ENCODE results near the gene DUSP12. TPM values are rescaled to one million over a fixed set of nuclear protein-coding genes. Genes with fewer than 3 reads are reported as not detected.

Gene DUSP12
- total and polyA plus RNA-seq, 9 of the 15 experiments (the other 6 are each of a cell fraction or from before 2014, with no cell fraction given): 10.4 to 81.4 (median 43.6) TPM

DNA sequence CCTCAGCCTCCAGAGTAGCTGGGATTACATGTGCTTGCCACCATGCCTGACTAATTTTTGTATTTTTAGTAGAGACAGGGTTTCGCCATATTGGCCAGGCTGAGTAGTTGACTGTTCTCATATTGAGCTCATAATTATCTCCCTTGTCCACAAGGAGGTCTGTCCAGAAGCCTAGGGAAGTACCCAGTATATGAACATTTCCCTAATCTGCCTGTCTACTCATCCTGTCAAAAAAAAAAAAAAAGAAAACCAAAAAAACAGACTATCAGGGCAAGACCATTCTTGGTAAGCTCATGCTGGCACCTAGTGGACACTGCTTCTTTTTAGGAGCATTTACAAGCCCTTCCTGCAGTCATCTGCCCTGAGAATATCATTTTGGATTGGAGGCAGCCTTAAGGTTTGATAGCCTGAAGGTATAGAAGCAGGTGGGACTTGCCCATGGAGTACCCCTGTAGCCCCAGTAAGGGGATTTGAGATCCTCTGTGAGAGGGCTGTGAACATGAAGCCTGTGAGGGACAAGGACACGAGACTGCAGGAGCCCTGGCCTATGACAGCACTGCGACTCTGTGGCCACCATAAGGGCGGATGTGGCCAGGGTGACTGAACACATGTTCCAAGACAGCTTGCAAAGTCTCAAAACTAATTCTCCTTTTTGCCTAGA is 10.8 kb upstream of the DUSP12 start (continued):
- TF ChIP-seq, protein P1, sequence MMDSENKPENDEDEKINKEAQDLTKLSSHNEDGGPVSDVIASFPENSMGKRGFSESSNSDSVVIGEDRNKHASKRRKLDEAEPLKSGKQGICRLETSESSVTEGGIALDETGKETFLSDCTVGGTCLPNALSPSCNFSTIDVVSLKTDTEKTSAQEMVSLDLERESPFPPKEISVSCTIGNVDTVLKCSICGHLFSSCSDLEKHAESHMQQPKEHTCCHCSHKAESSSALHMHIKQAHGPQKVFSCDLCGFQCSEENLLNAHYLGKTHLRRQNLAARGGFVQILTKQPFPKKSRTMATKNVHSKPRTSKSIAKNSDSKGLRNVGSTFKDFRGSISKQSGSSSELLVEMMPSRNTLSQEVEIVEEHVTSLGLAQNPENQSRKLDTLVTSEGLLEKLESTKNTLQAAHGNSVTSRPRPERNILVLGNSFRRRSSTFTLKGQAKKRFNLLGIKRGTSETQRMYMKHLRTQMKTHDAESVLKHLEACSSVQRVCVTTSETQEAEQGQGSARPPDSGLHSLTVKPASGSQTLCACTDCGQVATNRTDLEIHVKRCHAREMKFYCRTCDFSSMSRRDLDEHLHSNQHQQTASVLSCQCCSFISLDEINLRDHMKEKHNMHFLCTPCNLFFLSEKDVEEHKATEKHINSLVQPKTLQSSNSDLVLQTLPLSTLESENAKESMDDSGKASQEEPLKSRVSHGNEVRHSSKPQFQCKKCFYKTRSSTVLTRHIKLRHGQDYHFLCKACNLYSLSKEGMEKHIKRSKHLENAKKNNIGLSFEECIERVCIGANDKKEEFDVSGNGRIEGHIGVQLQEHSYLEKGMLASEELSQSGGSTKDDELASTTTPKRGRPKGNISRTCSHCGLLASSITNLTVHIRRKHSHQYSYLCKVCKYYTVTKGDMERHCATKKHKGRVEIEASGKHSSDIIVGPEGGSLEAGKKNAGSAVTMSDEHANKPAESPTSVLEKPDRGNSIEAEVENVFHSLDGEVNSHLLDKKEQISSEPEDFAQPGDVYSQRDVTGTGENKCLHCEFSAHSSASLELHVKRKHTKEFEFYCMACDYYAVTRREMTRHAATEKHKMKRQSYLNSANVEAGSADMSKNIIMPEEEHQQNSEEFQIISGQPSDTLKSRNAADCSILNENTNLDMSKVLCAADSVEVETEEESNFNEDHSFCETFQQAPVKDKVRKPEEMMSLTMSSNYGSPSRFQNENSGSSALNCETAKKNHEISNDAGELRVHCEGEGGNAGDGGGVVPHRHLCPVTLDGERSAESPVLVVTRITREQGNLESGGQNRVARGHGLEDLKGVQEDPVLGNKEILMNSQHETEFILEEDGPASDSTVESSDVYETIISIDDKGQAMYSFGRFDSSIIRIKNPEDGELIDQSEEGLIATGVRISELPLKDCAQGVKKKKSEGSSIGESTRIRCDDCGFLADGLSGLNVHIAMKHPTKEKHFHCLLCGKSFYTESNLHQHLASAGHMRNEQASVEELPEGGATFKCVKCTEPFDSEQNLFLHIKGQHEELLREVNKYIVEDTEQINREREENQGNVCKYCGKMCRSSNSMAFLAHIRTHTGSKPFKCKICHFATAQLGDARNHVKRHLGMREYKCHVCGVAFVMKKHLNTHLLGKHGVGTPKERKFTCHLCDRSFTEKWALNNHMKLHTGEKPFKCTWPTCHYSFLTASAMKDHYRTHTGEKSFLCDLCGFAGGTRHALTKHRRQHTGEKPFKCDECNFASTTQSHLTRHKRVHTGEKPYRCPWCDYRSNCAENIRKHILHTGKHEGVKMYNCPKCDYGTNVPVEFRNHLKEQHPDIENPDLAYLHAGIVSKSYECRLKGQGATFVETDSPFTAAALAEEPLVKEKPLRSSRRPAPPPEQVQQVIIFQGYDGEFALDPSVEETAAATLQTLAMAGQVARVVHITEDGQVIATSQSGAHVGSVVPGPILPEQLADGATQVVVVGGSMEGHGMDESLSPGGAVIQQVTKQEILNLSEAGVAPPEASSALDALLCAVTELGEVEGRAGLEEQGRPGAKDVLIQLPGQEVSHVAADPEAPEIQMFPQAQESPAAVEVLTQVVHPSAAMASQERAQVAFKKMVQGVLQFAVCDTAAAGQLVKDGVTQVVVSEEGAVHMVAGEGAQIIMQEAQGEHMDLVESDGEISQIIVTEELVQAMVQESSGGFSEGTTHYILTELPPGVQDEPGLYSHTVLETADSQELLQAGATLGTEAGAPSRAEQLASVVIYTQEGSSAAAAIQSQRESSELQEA (IDR thresholded peaks at IDR 0.05; ENCODE audit: low read depth): no peak
- TF ChIP-seq, protein P2, sequence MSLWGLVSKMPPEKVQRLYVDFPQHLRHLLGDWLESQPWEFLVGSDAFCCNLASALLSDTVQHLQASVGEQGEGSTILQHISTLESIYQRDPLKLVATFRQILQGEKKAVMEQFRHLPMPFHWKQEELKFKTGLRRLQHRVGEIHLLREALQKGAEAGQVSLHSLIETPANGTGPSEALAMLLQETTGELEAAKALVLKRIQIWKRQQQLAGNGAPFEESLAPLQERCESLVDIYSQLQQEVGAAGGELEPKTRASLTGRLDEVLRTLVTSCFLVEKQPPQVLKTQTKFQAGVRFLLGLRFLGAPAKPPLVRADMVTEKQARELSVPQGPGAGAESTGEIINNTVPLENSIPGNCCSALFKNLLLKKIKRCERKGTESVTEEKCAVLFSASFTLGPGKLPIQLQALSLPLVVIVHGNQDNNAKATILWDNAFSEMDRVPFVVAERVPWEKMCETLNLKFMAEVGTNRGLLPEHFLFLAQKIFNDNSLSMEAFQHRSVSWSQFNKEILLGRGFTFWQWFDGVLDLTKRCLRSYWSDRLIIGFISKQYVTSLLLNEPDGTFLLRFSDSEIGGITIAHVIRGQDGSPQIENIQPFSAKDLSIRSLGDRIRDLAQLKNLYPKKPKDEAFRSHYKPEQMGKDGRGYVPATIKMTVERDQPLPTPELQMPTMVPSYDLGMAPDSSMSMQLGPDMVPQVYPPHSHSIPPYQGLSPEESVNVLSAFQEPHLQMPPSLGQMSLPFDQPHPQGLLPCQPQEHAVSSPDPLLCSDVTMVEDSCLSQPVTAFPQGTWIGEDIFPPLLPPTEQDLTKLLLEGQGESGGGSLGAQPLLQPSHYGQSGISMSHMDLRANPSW (CRISPR knock-in tag; IDR thresholded peaks at IDR 0.05): no peak
- TF ChIP-seq, protein P3, sequence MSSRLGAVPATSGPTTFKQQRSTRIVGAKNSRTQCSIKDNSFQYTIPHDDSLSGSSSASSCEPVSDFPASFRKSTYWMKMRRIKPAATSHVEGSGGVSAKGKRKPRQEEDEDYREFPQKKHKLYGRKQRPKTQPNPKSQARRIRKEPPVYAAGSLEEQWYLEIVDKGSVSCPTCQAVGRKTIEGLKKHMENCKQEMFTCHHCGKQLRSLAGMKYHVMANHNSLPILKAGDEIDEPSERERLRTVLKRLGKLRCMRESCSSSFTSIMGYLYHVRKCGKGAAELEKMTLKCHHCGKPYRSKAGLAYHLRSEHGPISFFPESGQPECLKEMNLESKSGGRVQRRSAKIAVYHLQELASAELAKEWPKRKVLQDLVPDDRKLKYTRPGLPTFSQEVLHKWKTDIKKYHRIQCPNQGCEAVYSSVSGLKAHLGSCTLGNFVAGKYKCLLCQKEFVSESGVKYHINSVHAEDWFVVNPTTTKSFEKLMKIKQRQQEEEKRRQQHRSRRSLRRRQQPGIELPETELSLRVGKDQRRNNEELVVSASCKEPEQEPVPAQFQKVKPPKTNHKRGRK (tag; IDR thresholded peaks at IDR 0.05): 0 out of 2 replicates have a peak, but pooled peaks have one; percentile 27
- TF ChIP-seq TEAD2 (tag; IDR thresholded peaks at IDR 0.05): no peak
- TF ChIP-seq TBP (optimal IDR thresholded peaks at IDR 0.05; ENCODE audit: low read depth, low read length): peak; percentile 39
- no peak for TF ChIP-seq ZNF143 (CRISPR knock-in tag; IDR thresholded peaks at IDR 0.05)
- no peak for TF ChIP-seq NR1H2 (CRISPR knock-in tag; IDR thresholded peaks at IDR 0.05)
- peak; percentile 55; the same call in 1 of the 2 replicates for TF ChIP-seq SMAD4 (CRISPR knock-in tag; conservative IDR thresholded peaks at IDR 0.05)
- peak; percentile 67 for TF ChIP-seq ARID1B (IDR thresholded peaks at IDR 0.05)
- TF ChIP-seq, protein P4, sequence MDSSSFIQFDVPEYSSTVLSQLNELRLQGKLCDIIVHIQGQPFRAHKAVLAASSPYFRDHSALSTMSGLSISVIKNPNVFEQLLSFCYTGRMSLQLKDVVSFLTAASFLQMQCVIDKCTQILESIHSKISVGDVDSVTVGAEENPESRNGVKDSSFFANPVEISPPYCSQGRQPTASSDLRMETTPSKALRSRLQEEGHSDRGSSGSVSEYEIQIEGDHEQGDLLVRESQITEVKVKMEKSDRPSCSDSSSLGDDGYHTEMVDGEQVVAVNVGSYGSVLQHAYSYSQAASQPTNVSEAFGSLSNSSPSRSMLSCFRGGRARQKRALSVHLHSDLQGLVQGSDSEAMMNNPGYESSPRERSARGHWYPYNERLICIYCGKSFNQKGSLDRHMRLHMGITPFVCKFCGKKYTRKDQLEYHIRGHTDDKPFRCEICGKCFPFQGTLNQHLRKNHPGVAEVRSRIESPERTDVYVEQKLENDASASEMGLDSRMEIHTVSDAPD (CRISPR knock-in tag; IDR thresholded peaks at IDR 0.05): no peak
- peak; percentile 68 for TF ChIP-seq FOSL1 (tag; conservative IDR thresholded peaks at IDR 0.05)
- peak; percentile 51; the same call in 1 of the 2 replicates for TF ChIP-seq FOXJ2 (tag; IDR thresholded peaks at IDR 0.05)
- peak; percentile 32; the same call in 1 of the 2 replicates for TF ChIP-seq STAG1 (CRISPR knock-in tag; IDR thresholded peaks at IDR 0.05; ENCODE audit: borderline replicate concordance)
- no peak for TF ChIP-seq HOXB6 (CRISPR knock-in tag; IDR thresholded peaks at IDR 0.05; ENCODE audit: borderline replicate concordance)
